GM18870 (cell line): ENCODE data around the gene PLXNA2.

ENCODE experiments used
- ATAC-seq: cut with Tn5 transposase; IDR thresholded peaks from one replicate; pipeline ENCODE4 v1.9.1; 2021; ENCODE audit warnings: moderate library complexity; ENCODE audit not compliant: unreplicated experiment

PLXNA2 gene

DNA sequence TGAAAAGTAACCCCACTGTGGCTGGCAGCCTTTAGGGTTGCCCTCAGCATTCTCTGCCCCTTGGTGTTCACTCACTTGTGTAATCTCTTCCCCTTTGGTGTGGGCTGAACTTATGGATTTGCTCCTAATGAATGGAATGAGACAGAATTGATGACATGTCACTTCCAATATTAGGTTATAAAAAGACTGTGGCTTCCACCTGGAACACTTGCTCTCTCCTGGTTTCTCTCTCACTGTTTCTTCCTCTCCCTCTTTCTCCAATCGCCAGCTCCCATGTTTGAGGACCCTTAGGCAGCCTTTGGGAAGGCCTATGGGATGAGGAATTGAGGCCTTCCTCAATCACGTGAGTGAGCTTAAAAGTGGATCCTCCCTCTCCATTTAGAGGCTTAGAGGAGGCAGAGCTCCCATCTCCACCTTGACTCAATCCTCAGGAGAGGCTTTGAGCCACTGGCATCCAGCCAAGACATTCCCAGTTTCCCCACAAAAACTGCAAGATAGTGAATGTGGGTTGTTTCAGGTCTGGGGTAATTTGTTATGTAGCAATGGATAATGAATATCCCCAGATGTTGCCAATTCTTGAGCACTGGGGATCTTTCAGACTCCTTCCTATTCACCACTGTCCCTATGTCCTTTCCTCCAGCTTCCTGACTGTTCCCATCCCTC is 237.8 kb downstream of the PLXNA2 start:
- no peak for ATAC-seq

DNA sequence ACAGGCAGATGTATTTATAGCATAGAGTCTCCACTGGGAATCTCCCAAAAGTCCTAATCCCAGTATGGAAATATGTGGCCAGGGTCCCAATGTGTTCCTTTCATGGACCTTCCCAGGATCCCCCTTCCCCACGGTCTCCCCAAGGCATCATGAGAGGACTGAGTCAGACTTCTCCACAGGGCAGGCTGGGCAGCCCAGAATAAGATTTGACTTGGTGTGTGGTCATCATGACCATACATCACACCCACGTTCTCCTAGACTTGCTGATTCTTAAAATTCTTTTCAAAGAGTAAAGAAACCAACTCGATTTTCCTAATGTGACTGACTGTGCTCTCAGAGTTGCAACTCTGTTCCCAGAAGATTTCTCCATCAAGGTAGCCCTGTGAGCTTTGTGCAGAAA is 239.3 kb downstream of the PLXNA2 start:
- no peak for ATAC-seq

GRCh38 chr1:208003241-208003640 is 240.9 kb downstream of the PLXNA2 start:
- no peak for ATAC-seq

DNA sequence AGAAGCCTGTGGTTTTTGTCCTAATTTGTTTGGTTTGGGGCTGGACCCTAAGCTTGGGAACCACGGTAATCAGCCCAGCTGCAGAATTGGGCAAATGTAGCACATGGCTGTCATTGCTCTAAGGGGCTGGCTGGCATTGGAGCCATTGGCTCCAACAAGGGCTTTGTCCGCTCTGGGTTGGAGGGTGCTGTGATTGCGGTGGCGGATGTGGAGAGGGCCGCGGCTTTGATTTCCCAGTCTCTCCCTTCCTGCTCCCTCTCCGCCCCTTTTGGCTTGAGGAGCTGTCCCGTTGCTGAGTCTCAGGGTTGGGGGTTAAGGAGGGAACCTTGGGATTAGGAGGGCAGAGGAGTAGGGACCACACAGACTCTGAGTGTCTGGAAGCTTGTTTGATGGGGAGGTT is 241.5 kb downstream of the PLXNA2 start:
- ATAC-seq = no peak

DNA sequence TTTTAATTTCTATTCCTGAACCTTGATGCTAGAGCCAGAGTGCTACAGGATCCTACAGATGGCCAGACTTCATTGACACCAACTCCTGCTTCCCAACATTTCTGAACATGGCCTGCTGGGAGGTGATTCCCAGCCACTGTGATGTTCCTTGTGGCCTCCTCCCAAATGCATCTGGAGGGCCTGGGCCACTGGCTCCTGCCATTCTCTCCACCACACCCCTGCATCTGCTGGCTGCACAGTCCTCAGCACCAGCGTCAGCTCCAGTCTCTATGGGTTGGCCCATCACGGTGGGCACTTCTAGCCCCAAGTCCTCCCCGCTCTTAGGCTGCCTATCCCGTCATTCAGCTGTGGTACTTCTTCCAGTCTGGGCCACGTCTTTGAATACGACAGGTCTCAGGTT is 242.1 kb downstream of the PLXNA2 start:
- ATAC-seq = no peak

- no peak for ATAC-seq
Measured at GRCh38 chr1:208000504-208000903, 243.7 kb downstream of the PLXNA2 start.

- no peak for ATAC-seq
Measured at GRCh38 chr1:207999972-208000371, 244.2 kb downstream of the PLXNA2 start.

DNA sequence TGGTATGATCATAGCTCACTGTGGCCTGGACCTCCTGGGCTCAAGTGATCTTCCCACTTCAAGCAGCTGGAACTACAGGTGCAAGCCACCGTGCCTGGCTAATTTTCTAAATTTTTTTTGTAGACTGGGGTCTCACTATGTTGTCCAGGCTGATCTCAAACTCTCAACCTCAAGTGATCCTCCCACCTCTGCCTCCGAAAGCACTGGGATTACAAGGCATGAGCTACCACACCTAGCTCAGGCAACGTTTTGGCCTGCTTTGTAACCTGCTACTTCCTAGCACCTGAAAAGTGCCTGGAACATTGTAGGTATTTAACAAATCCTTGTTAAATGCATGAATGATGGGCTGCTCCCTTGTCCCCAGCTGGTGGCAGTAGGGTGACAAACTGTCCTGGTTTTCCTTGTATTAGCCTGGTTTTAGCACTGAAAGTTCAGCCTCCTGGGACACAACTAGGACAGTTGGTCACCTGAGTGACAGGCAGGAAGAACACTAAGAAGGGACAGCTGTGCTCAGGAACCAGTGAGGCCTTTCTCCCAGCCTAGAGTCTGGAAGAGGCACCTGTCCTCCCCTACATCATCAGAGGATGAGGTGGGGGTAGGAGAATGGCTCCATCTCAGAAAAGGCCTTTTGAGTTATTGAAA is 244.8 kb downstream of the PLXNA2 start:
- no peak for ATAC-seq

- ATAC-seq = no peak
Measured at GRCh38 chr1:207998691-207999090, 245.5 kb downstream of the PLXNA2 start.

DNA sequence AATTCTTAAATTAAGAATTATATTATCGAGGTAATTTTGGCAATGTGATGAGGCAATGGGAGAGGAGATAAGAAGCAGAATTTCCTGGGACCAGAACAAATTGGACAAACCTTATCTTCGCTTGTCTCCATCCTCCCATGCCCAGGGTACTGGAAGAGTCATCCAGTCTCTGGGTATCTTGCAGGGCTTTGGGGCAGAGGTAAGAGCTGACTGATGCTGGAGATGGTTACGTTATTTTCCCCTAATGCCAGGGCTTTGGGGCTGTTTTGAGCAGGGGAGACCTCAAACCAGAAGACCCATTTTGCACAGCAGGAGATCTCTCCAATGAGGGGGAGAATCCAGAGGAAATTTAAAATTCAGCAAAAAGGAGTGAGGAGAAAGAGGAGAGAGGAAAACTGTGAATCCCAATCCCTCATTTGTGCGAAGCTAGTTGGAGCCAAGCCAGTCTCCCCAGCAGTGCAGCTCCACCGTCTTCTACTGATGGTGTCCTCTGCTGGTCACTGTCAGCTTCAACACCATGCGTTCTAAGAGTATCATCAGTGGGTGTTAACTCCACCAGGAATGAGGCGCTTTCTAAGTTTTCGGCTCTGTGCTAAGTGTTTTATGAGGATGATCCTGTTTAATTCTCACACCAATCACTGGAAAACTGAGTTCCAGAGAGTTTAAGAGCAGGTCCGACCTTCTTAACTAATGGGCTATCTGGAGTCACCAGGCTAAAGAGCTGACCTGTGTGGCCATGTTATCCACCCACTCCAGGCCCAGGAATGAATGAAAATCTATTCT is 246.5 kb downstream of the PLXNA2 start:
- ATAC-seq = no peak

- ATAC-seq = no peak
Measured at GRCh38 chr1:207996636-207997035, 247.5 kb downstream of the PLXNA2 start.

- ATAC-seq = no peak
Measured at GRCh38 chr1:207995576-207995975, 248.6 kb downstream of the PLXNA2 start.

- no peak for ATAC-seq
Measured at GRCh38 chr1:207993477-207994445, 250.4 kb downstream of the PLXNA2 start.

GRCh38 chr1:207992677-207993236 is 251.4 kb downstream of the PLXNA2 start:
- no peak for ATAC-seq

DNA sequence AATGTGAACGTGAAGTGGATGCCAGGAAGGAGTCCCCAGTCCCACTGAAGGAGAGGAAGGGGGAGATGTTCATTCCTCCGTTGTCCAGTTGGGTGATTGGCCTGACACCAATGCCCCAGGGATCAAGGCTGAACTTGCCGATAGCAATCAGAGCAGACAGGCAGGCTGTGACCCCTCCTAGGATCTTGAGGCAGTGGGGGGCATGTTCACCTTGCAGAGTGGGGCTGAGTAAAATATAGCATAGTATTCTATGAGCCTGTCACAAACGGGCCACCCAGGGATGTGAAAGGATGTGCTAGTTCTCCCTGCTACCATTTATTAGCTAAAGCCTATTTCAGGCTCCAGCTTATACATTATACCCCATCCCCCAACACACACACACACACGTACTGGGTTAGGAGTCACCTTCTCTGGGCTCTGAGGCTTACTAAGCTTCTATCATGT is 252.6 kb downstream of the PLXNA2 start:
- no peak for ATAC-seq

GRCh38 chr1:207990876-207991582 is 253.2 kb downstream of the PLXNA2 start:
- ATAC-seq = no peak

DNA sequence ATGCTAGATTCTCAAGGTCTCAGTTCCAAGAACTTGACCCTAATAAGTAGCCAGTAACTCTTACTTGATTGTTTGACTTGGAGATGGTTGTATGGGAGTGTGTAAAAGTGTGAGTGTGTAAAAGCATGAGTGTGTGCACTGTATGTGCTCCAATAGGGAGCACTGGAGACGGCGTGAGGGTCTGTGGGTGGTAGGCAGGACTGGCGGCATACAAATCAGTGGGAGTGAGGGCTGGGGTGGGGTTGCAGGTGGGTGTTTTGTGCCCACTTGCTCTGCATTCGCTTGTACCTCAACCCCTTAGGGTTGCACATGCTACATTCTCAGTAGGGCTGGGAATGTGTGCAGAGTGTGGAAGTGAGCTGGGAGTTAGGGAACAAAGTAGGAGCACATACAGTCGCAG is 253.7 kb downstream of the PLXNA2 start:
- ATAC-seq = no peak

GRCh38 chr1:207988326-207989165 is 255.6 kb downstream of the PLXNA2 start:
- ATAC-seq = no peak

DNA sequence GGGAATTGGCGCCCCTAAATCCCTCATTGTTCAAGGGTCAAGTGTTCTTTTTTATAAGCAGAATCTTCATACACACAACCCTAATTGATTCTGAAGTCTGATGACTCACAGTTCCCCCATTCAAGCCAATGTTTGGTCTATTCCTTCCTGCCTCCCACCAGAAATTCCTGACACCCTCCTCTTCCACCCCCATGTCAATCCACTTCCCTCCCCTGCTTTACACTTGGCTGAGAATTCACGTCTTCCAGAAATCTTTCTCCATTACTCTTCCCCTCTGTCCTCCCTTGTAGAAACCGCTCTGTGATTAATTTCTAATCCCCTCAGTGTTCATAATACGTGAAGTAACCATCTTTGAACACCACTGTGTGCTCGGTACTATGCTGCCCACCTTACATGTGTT is 257.0 kb downstream of the PLXNA2 start:
- ATAC-seq = no peak
